ENCODE results near the gene GUCY1A2. TPM values are rescaled to one million over a fixed set of nuclear protein-coding genes. Genes with fewer than 3 reads are reported as not detected.

Gene GUCY1A2
- total RNA-seq, 6 donors from 2014 or later: 4.2 to 22.9 (median 9.2) TPM

GRCh38 chr11:106961048-106961447, 57.2 kb downstream of the GUCY1A2 start:
- TF ChIP-seq POLR2A (IDR thresholded peaks at IDR 0.05): no peak
- TF ChIP-seq, protein P1, sequence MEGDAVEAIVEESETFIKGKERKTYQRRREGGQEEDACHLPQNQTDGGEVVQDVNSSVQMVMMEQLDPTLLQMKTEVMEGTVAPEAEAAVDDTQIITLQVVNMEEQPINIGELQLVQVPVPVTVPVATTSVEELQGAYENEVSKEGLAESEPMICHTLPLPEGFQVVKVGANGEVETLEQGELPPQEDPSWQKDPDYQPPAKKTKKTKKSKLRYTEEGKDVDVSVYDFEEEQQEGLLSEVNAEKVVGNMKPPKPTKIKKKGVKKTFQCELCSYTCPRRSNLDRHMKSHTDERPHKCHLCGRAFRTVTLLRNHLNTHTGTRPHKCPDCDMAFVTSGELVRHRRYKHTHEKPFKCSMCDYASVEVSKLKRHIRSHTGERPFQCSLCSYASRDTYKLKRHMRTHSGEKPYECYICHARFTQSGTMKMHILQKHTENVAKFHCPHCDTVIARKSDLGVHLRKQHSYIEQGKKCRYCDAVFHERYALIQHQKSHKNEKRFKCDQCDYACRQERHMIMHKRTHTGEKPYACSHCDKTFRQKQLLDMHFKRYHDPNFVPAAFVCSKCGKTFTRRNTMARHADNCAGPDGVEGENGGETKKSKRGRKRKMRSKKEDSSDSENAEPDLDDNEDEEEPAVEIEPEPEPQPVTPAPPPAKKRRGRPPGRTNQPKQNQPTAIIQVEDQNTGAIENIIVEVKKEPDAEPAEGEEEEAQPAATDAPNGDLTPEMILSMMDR (IDR thresholded peaks at IDR 0.05): no peak
- no peak for TF ChIP-seq POLR2AphosphoS5 (IDR thresholded peaks at IDR 0.05)
- no peaks in the 10 kb centered on the region for H3K4me1 ChIP-seq
- H3K36me3 ChIP-seq: no peaks in the 10 kb centered on the region
- DNase-seq (no peak), ATAC-seq (ENCODE audit: low FRiP score in 2 of 2) (peak; percentile 35 to 60)
- H3K27ac ChIP-seq: peak overlapping the region in 1 of 4 donors; percentile 58
- H3K27me3 ChIP-seq: no peaks in the 10 kb centered on the region
- H3K4me3 ChIP-seq: no peak overlapping the region
- WGBS, 2 donors: 0 to 9% methylated on average over 1 of the region's 1 CpG
- H3K9me3 ChIP-seq: no peaks in the 10 kb centered on the region

DNA sequence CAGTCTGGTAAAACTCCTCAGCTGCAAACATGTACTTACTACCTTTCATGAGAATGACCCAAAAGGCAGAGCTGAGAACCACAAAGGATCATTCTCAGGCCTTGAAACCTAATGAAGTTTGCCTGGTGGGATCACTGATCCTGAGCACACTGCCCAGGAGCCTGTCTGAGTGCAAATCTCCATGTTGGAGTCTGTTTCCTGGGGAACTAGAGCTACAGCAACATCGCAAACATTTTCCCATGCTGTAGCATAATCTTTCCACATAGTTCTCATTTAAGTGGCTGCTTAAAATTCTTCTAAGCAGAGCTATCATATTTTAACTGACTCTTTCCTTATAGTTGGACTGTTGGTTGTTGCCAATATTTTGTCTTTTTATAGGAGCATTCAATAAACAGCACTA, 58.5 kb downstream of the GUCY1A2 start:
- ATAC-seq (ENCODE audit: low FRiP score in 2 of 2) (peak in 1 of 2 donors; percentile 51), DNase-seq (no peak)
- 50 to 58% methylated on average over 1 of the region's 1 CpG for WGBS, 2 donors
- Histone ChIP-seq H3K27ac (peak overlapping the region in 2 of 4 donors; percentile 7 to 46), H3K27me3 (no peaks in the 10 kb centered on the region), H3K4me1 (no peaks in the 10 kb centered on the region), H3K36me3 (no peaks in the 10 kb centered on the region), H3K9me3 (no peaks in the 10 kb centered on the region), H3K4me3 (no peak overlapping the region)
- no peak for TF ChIP-seq EP300 (IDR thresholded peaks at IDR 0.05)
- no peak for TF ChIP-seq POLR2A (IDR thresholded peaks at IDR 0.05)

DNA sequence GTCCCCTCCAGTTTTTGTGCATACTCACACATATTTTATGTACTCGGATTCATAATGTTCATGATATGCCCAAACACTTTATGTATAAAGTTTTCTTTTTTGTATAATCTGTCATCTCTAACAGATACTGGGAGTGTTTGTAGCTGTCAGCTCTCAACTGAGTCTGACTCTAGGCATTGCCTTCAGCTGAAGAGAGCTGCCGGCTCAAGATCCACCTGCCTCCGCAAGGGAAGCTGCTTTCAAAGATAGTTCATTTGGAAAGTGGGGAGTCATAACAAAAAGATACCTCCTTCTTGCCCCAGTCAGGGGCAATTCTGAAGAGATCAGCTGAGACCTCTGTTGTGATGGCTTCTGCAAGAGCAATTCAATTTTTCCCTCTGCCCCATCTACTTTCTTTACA, 58.9 kb downstream of the GUCY1A2 start:
- Histone ChIP-seq H3K9me3 (no peaks in the 10 kb centered on the region), H3K27me3 (no peaks in the 10 kb centered on the region), H3K36me3 (no peaks in the 10 kb centered on the region), H3K4me1 (no peaks in the 10 kb centered on the region), H3K4me3 (no peak overlapping the region), H3K27ac (peak overlapping the region in 2 of 4 donors; percentile 7 to 46)
- ATAC-seq (ENCODE audit: low FRiP score in 2 of 2) (no peak), DNase-seq (no peak)
- no peak for TF ChIP-seq POLR2AphosphoS5 (IDR thresholded peaks at IDR 0.05)
- TF ChIP-seq POLR2A (IDR thresholded peaks at IDR 0.05): no peak
- TF ChIP-seq, protein P1 (IDR thresholded peaks at IDR 0.05): no peak
- no peak for TF ChIP-seq EP300 (IDR thresholded peaks at IDR 0.05)
- WGBS, 2 donors: 77 to 80% methylated on average over 3 of the region's 3 CpGs

GRCh38 chr11:106958517-106959248, 59.6 kb downstream of the GUCY1A2 start:
- Histone ChIP-seq H3K36me3 (no peaks in the 10 kb centered on the region), H3K27ac (no peak overlapping the region), H3K4me1 (no peaks in the 10 kb centered on the region), H3K9me3 (no peaks in the 10 kb centered on the region), H3K27me3 (no peaks in the 10 kb centered on the region), H3K4me3 (no peak overlapping the region)
- WGBS, 2 donors: 42 to 53% methylated on average over 7 of the region's 7 CpGs
- TF ChIP-seq EP300 (IDR thresholded peaks at IDR 0.05): no peak
- no peak for TF ChIP-seq POLR2AphosphoS5 (IDR thresholded peaks at IDR 0.05)
- DNase-seq: no peak
- no peak for ATAC-seq (ENCODE audit: low FRiP score in 2 of 2)

DNA sequence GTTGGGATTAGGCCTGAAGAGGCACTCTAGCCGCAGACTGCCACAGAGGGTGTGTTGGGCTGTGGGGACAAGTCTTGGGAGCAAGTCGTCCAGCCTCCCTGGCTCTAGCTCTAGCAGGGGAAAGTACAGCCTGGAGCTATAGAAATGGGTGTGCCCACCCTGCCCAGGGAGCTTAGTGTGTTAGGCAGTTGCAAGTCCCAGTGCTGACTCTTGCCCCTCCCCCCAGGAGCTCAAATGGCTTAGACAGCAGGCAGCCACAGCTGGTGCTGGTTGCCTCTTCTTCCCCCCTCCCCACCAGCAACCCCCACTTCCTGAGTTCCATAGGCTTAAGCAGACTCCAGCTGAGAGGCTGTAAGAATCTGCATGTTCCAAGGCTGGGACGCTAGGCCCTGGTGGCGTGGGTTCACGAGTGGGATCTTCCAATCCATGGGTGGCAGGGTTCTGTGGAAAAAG, 61.2 kb downstream of the GUCY1A2 start:
- no peak for DNase-seq
- no peak for TF ChIP-seq EP300 (IDR thresholded peaks at IDR 0.05)
- no peak for TF ChIP-seq POLR2AphosphoS5 (IDR thresholded peaks at IDR 0.05)
- TF ChIP-seq POLR2A (IDR thresholded peaks at IDR 0.05): no peak
- TF ChIP-seq, protein P1 (IDR thresholded peaks at IDR 0.05): no peak
- no peak for ATAC-seq (ENCODE audit: low FRiP score in 2 of 2)
- H3K4me1 ChIP-seq: no peaks in the 10 kb centered on the region
- no peak overlapping the region for H3K4me3 ChIP-seq
- no peaks in the 10 kb centered on the region for H3K27me3 ChIP-seq
- H3K27ac ChIP-seq: no peak overlapping the region
- 78 to 91% methylated on average over 3 to 5 of the region's 5 CpGs for WGBS, 2 donors
- no peaks in the 10 kb centered on the region for H3K9me3 ChIP-seq
- no peaks in the 10 kb centered on the region for H3K36me3 ChIP-seq

GRCh38 chr11:106950067-106950491, 68.2 kb downstream of the GUCY1A2 start:
- Histone ChIP-seq H3K4me3 (no peak overlapping the region), H3K36me3 (no peaks in the 10 kb centered on the region), H3K9me3 (no peaks in the 10 kb centered on the region), H3K27ac (no peak overlapping the region), H3K27me3 (no peaks in the 10 kb centered on the region), H3K4me1 (no peaks in the 10 kb centered on the region)
- ATAC-seq (ENCODE audit: low FRiP score in 2 of 2): peak in 1 of 2 donors; percentile 39
- TF ChIP-seq, protein P1 (IDR thresholded peaks at IDR 0.05): no peak
- TF ChIP-seq POLR2AphosphoS5 (IDR thresholded peaks at IDR 0.05) (no peak), EP300 (IDR thresholded peaks at IDR 0.05) (no peak), POLR2A (IDR thresholded peaks at IDR 0.05) (no peak)
- DNase-seq: no peak

Measured in upper lobe of left lung (tissue), 6 donors.